GM23338 (cell line): ENCODE data around the gene MINPP1. TPM values are rescaled to one million over a fixed set of nuclear protein-coding genes. Genes with fewer than 3 reads are reported as not detected.

ENCODE experiments used
- ATAC-seq: fragments of 200-7000 bp; cut with Tn5 transposase; 3 replicates; pipeline ENCODE4 v1.9.1; 2020
- DNase-seq: peaks from one replicate; pipeline ENCODE4 v3.0.0-alpha.2; 2015; ENCODE audit warnings: low spot score
- H2AFZ ChIP-seq: fragments of 200-600 bp; sonication (generic); 2 replicates; pipeline ENCODE4 v1.8.0; 2016; ENCODE audit warnings: antibody characterized with exemption, mild to moderate bottlenecking, moderate library complexity
- H3F3A ChIP-seq: fragments of 200-600 bp; sonication (generic); replicated peaks from 2 replicates; pipeline ENCODE4 v1.8.0; 2017; ENCODE audit warnings: antibody characterized with exemption, mixed run types, low read depth
- H3K27ac ChIP-seq: fragments of 200-600 bp; sonication (generic); 2 replicates; pipeline ENCODE4 v1.6.1; 2016; ENCODE audit warnings: low read depth
- H3K27me3 ChIP-seq: fragments of 200-600 bp; sonication (generic); 2 replicates; pipeline ENCODE4 v1.8.0; 2016; ENCODE audit warnings: mild to moderate bottlenecking, mixed run types, moderate library complexity; ENCODE audit not compliant: insufficient read depth
- H3K36me3 ChIP-seq: fragments of 200-600 bp; sonication (generic); 2 replicates; pipeline ENCODE4 v1.8.0; 2016; ENCODE audit warnings: mild to moderate bottlenecking; ENCODE audit not compliant: insufficient read depth
- H3K4me1 ChIP-seq: fragments of 200-600 bp; sonication (generic); 2 replicates; pipeline ENCODE4 v1.8.0; 2016; ENCODE audit warnings: mild to moderate bottlenecking, moderate library complexity; ENCODE audit not compliant: insufficient read depth
- H3K4me2 ChIP-seq: fragments of 200-600 bp; sonication (generic); 2 replicates; pipeline ENCODE4 v1.7.1; 2017; ENCODE audit warnings: mixed run types
- H3K4me3 ChIP-seq: fragments of 200-600 bp; sonication (generic); 2 replicates; pipeline ENCODE4 v1.6.1; 2016; ENCODE audit warnings: mixed run types
- H3K79me2 ChIP-seq: fragments of 200-600 bp; sonication (generic); replicated peaks from 2 replicates; pipeline ENCODE4 v1.8.0; 2017; ENCODE audit warnings: mild to moderate bottlenecking; ENCODE audit not compliant: insufficient read depth
- H3K9me2 ChIP-seq: fragments of 200-600 bp; sonication (generic); 2 replicates; pipeline ENCODE4 v1.8.0; 2017; ENCODE audit not compliant: insufficient read depth
- H4K20me1 ChIP-seq: fragments of 200-600 bp; sonication (generic); replicated peaks from 2 replicates; pipeline ENCODE4 v1.8.0; 2017; ENCODE audit warnings: mild to moderate bottlenecking; ENCODE audit not compliant: insufficient read depth
- H3K27ac Mint-ChIP-seq: 2 replicates; pipeline ENCODE4 v1.8.0; 2020; ENCODE audit warnings: inconsistent platforms, mild to moderate bottlenecking, moderate library complexity, mixed read lengths
- H3K27me3 Mint-ChIP-seq: 3 replicates; pipeline ENCODE4 v1.8.0; 2022; ENCODE audit warnings: low read depth, mild to moderate bottlenecking, moderate library complexity, mixed read lengths, inconsistent platforms; ENCODE audit not compliant: insufficient read depth, poor library complexity
- H3K36me3 Mint-ChIP-seq: 3 replicates; pipeline ENCODE4 v1.8.0; 2021; ENCODE audit warnings: low read depth, mild to moderate bottlenecking, inconsistent platforms, moderate library complexity, mixed read lengths
- H3K4me1 Mint-ChIP-seq: 3 replicates; pipeline ENCODE4 v1.8.0; 2020; ENCODE audit warnings: mild to moderate bottlenecking, inconsistent platforms, mixed read lengths
- H3K4me3 Mint-ChIP-seq: 3 replicates; pipeline ENCODE4 v1.8.0; 2021; ENCODE audit warnings: moderate library complexity, mild to moderate bottlenecking, inconsistent platforms, mixed read lengths
- H3K9me3 Mint-ChIP-seq: 3 replicates; pipeline ENCODE4 v1.8.0; 2020; ENCODE audit warnings: moderate library complexity, mild to moderate bottlenecking, inconsistent platforms, mixed read lengths
- EZH2 ChIP-seq: fragments of 200-600 bp; sonication (generic); IDR thresholded peaks from one replicate; pipeline ENCODE4 v1.8.0; 2017; ENCODE audit warnings: antibody characterized with exemption, mild to moderate bottlenecking, low read depth; ENCODE audit not compliant: unreplicated experiment
- EZH2phosphoT487 ChIP-seq: fragments of 200-600 bp; sonication (generic); IDR thresholded peaks from one replicate; pipeline ENCODE4 v1.8.1; 2018; ENCODE audit warnings: antibody characterized with exemption; ENCODE audit not compliant: unreplicated experiment
- JUNB ChIP-seq: IDR thresholded peaks from one replicate; pipeline ENCODE4 v1.6.1; 2016; ENCODE audit warnings: antibody characterized with exemption; ENCODE audit not compliant: unreplicated experiment
- STAT1 ChIP-seq: IDR thresholded peaks from one replicate; pipeline ENCODE4 v1.6.1; 2016; ENCODE audit warnings: antibody characterized with exemption; ENCODE audit not compliant: unreplicated experiment
- ZNF114 ChIP-seq: fragments of 250-450 bp; sonication (Bioruptor Pico); IDR thresholded peaks from 2 replicates; pipeline ENCODE4 v1.5.0; 2020; ENCODE audit warnings: mild to moderate bottlenecking, moderate library complexity
- polyA plus RNA-seq: library from polyadenylated mRNA; unstranded; fragments of >200 nt; fragmentation: Nextera tagmentation; extraction: Ambion mirVana; gene quantifications from 2 replicates; pipeline ENCODE4 v1.2.1, GENCODE V29; 2016
- total RNA-seq: library from RNA; depleted of rRNA; stranded (reverse); fragments of >200 nt; shearing (Covaris generic); gene quantifications from 2 replicates; pipeline ENCODE4 v1.2.3, GENCODE V29; 2014
- TF ChIP-seq, protein P1 (sequence below): IDR thresholded peaks from 2 replicates; pipeline ENCODE4 v1.6.1; 2016; ENCODE audit warnings: antibody characterized with exemption
- TF ChIP-seq, protein P2 (sequence below): fragments of 250-450 bp; sonication (Bioruptor Pico); IDR thresholded peaks from 2 replicates; pipeline ENCODE4 v1.5.0; 2020; ENCODE audit warnings: mild to moderate bottlenecking, moderate library complexity
- TF ChIP-seq, protein P3 (sequence below): IDR thresholded peaks from one replicate; pipeline ENCODE4 v1.6.1; 2018; ENCODE audit warnings: antibody characterized with exemption; ENCODE audit not compliant: unreplicated experiment

MINPP1 gene
- total and polyA plus RNA-seq, 2 experiments from 2014 or later = 27.0 to 39.3 TPM

DNA sequence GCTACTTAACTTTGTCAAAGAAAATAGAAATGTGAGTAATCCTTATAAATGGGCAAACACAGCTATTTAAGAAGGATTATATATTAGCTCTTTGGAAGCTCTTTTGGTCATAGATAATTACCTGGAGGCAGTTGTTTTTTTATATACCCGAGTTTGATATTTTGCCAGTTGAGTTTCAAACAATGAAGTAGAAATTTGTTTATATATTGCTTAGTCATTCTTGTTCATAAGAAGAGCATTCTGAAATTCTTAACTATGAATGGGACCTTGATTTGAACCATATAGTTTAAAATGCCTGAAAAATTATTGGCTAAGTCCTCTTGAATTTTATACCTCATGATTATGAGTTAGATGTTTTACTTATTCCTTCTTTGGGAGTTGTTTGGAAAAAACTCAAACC is 36.4 kb downstream of the MINPP1 start:
- Histone ChIP-seq H3K9me2 (no peaks in the 10 kb centered on the region; the same call in 1 of the 2 replicates), H3K79me2 (peaks cover 16% of the 10 kb centered on the region; the same call in 1 of the 2 replicates), H3K4me2 (no peak overlapping the region), H3K36me3 (peaks cover 23% of the 10 kb centered on the region), H3K4me1 (no peaks in the 10 kb centered on the region; the same call in 1 of the 2 replicates), H3F3A (no peaks in the 10 kb centered on the region), H3K27ac (no peak overlapping the region), H2AFZ (no peak overlapping the region), H3K27me3 (no peaks in the 10 kb centered on the region), H4K20me1 (0 out of 2 replicates have a peak, but pooled peaks cover 3% of the 10 kb centered on the region), H3K4me3 (no peak overlapping the region)
- ATAC-seq (no peak), DNase-seq (no peak)
- peaks cover 54% of the 10 kb centered on the region for H3K36me3 Mint-ChIP-seq
- H3K27ac Mint-ChIP-seq = no peak overlapping the region
- H3K4me3 Mint-ChIP-seq = no peak overlapping the region
- H3K4me1 Mint-ChIP-seq = peaks cover 15% of the 10 kb centered on the region
- TF ChIP-seq JUNB = no peak
- no peak for TF ChIP-seq ZNF114
- TF ChIP-seq EZH2phosphoT487 = no peak
- TF ChIP-seq, protein P1, sequence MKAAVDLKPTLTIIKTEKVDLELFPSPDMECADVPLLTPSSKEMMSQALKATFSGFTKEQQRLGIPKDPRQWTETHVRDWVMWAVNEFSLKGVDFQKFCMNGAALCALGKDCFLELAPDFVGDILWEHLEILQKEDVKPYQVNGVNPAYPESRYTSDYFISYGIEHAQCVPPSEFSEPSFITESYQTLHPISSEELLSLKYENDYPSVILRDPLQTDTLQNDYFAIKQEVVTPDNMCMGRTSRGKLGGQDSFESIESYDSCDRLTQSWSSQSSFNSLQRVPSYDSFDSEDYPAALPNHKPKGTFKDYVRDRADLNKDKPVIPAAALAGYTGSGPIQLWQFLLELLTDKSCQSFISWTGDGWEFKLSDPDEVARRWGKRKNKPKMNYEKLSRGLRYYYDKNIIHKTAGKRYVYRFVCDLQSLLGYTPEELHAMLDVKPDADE = no peak
- H3K27me3 Mint-ChIP-seq = no peaks in the 10 kb centered on the region
- H3K9me3 Mint-ChIP-seq = peaks cover 24% of the 10 kb centered on the region

DNA sequence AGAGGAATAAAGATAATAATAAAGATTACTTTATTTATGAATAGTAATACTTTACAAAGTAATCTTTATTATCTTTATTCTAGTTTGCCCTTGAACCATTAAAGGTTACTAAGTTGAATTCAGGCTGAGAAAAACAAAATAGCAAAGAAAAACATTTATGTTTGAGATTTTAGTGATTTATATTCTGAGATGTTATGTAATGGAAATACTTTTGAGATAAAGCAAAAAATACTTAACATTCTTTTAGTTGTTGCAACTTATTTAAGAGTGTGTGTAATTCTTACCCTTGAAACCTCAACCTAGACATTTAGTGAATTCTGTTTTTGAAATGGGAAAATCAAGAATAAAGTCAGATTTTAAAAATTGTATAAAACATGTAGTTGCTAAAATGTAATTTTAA is 40.0 kb downstream of the MINPP1 start:
- Histone ChIP-seq H4K20me1 (no peaks in the 10 kb centered on the region), H3K27ac (no peak overlapping the region), H3K79me2 (peaks cover 10% of the 10 kb centered on the region), H2AFZ (no peak overlapping the region), H3K4me3 (no peak overlapping the region), H3K9me2 (no peaks in the 10 kb centered on the region; the same call in 1 of the 2 replicates), H3K4me1 (peaks cover 20% of the 10 kb centered on the region), H3K4me2 (no peak overlapping the region), H3F3A (no peaks in the 10 kb centered on the region), H3K36me3 (peaks cover 17% of the 10 kb centered on the region), H3K27me3 (no peaks in the 10 kb centered on the region)
- Mint-ChIP-seq H3K27me3 (no peaks in the 10 kb centered on the region), H3K36me3 (peaks cover 57% of the 10 kb centered on the region), H3K27ac (no peak overlapping the region), H3K9me3 (peaks cover 24% of the 10 kb centered on the region), H3K4me1 (peaks cover 19% of the 10 kb centered on the region), H3K4me3 (no peak overlapping the region)
- DNase-seq (no peak), ATAC-seq (no peak)
- TF ChIP-seq EZH2 (no peak), STAT1 (no peak), ZNF114 (no peak)
- TF ChIP-seq, protein P2, sequence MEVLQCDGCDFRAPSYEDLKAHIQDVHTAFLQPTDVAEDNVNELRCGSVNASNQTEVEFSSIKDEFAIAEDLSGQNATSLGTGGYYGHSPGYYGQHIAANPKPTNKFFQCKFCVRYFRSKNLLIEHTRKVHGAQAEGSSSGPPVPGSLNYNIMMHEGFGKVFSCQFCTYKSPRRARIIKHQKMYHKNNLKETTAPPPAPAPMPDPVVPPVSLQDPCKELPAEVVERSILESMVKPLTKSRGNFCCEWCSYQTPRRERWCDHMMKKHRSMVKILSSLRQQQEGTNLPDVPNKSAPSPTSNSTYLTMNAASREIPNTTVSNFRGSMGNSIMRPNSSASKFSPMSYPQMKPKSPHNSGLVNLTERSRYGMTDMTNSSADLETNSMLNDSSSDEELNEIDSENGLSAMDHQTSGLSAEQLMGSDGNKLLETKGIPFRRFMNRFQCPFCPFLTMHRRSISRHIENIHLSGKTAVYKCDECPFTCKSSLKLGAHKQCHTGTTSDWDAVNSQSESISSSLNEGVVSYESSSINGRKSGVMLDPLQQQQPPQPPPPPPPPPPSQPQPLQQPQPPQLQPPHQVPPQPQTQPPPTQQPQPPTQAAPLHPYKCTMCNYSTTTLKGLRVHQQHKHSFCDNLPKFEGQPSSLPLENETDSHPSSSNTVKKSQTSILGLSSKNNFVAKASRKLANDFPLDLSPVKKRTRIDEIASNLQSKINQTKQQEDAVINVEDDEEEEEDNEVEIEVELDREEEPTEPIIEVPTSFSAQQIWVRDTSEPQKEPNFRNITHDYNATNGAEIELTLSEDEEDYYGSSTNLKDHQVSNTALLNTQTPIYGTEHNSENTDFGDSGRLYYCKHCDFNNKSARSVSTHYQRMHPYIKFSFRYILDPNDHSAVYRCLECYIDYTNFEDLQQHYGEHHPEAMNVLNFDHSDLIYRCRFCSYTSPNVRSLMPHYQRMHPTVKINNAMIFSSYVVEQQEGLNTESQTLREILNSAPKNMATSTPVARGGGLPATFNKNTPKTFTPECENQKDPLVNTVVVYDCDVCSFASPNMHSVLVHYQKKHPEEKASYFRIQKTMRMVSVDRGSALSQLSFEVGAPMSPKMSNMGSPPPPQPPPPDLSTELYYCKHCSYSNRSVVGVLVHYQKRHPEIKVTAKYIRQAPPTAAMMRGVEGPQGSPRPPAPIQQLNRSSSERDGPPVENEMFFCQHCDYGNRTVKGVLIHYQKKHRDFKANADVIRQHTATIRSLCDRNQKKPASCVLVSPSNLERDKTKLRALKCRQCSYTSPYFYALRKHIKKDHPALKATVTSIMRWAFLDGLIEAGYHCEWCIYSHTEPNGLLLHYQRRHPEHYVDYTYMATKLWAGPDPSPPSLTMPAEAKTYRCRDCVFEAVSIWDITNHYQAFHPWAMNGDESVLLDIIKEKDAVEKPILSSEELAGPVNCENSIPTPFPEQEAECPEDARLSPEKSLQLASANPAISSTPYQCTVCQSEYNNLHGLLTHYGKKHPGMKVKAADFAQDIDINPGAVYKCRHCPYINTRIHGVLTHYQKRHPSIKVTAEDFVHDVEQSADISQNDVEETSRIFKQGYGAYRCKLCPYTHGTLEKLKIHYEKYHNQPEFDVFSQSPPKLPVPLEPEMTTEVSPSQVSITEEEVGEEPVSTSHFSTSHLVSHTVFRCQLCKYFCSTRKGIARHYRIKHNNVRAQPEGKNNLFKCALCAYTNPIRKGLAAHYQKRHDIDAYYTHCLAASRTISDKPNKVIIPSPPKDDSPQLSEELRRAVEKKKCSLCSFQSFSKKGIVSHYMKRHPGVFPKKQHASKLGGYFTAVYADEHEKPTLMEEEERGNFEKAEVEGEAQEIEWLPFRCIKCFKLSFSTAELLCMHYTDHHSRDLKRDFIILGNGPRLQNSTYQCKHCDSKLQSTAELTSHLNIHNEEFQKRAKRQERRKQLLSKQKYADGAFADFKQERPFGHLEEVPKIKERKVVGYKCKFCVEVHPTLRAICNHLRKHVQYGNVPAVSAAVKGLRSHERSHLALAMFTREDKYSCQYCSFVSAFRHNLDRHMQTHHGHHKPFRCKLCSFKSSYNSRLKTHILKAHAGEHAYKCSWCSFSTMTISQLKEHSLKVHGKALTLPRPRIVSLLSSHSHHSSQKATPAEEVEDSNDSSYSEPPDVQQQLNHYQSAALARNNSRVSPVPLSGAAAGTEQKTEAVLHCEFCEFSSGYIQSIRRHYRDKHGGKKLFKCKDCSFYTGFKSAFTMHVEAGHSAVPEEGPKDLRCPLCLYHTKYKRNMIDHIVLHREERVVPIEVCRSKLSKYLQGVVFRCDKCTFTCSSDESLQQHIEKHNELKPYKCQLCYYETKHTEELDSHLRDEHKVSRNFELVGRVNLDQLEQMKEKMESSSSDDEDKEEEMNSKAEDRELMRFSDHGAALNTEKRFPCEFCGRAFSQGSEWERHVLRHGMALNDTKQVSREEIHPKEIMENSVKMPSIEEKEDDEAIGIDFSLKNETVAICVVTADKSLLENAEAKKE (CRISPR knock-in tag) = no peak
- TF ChIP-seq, protein P3, sequence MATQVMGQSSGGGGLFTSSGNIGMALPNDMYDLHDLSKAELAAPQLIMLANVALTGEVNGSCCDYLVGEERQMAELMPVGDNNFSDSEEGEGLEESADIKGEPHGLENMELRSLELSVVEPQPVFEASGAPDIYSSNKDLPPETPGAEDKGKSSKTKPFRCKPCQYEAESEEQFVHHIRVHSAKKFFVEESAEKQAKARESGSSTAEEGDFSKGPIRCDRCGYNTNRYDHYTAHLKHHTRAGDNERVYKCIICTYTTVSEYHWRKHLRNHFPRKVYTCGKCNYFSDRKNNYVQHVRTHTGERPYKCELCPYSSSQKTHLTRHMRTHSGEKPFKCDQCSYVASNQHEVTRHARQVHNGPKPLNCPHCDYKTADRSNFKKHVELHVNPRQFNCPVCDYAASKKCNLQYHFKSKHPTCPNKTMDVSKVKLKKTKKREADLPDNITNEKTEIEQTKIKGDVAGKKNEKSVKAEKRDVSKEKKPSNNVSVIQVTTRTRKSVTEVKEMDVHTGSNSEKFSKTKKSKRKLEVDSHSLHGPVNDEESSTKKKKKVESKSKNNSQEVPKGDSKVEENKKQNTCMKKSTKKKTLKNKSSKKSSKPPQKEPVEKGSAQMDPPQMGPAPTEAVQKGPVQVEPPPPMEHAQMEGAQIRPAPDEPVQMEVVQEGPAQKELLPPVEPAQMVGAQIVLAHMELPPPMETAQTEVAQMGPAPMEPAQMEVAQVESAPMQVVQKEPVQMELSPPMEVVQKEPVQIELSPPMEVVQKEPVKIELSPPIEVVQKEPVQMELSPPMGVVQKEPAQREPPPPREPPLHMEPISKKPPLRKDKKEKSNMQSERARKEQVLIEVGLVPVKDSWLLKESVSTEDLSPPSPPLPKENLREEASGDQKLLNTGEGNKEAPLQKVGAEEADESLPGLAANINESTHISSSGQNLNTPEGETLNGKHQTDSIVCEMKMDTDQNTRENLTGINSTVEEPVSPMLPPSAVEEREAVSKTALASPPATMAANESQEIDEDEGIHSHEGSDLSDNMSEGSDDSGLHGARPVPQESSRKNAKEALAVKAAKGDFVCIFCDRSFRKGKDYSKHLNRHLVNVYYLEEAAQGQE = no peak
